Right lung (tissue), 5 donors: ENCODE data around the gene DAPK1. TPM values are rescaled to one million over a fixed set of nuclear protein-coding genes. Genes with fewer than 3 reads are reported as not detected.
"Not testable (repeated sequence)": the region's sequence is repeated elsewhere in the genome, so short reads cannot be mapped to it uniquely, and the experiment has no call there.

Experiments
- DNase-seq, 2 donors: peaks; one replicate each; pipeline ENCODE4 v3.0.0-alpha.2; 2013
- polyA plus RNA-seq, 5 donors: library from polyadenylated mRNA; unstranded; fragments of 120-200 nt; gene quantifications; one replicate each; pipeline versions ENCODE4 v1.2.1 to v1.2.3, GENCODE V29; 2013; ENCODE audit warnings: inconsistent platforms in 1 of 5, low replicate concordance in 1 of 5; ENCODE audit not compliant: insufficient read length in 5 of 5, insufficient read depth in 1 of 5

DAPK1 gene
- polyA plus RNA-seq, 5 donors: 173 to 232 (median 217) TPM

GRCh38 chr9:87540444-87541105, 42.9 kb downstream of the DAPK1 start:
- no peak for DNase-seq

- no peak for DNase-seq
Measured at GRCh38 chr9:87541663-87542062, 44.0 kb downstream of the DAPK1 start.

GRCh38 chr9:87542141-87542540, 44.5 kb downstream of the DAPK1 start:
- no peak for DNase-seq

- no peak for DNase-seq
Measured at GRCh38 chr9:87543251-87543650, 45.6 kb downstream of the DAPK1 start.

- no peak for DNase-seq
Measured at GRCh38 chr9:87545858-87546257, 48.2 kb downstream of the DAPK1 start.

GRCh38 chr9:87546704-87547103, 49.0 kb downstream of the DAPK1 start:
- DNase-seq: no peak

GRCh38 chr9:87547671-87548081, 50.0 kb downstream of the DAPK1 start:
- DNase-seq: no peak

GRCh38 chr9:87548159-87548558, 50.5 kb downstream of the DAPK1 start:
- DNase-seq: no peak

- DNase-seq: not testable (repeated sequence)
Measured at GRCh38 chr9:87549088-87549487, 51.4 kb downstream of the DAPK1 start.

GRCh38 chr9:87549791-87550190, 52.1 kb downstream of the DAPK1 start:
- DNase-seq: no peak

- no peak for DNase-seq
Measured at GRCh38 chr9:87550253-87550954, 52.7 kb downstream of the DAPK1 start.

GRCh38 chr9:87551772-87552217, 54.1 kb downstream of the DAPK1 start:
- no peak for DNase-seq

- DNase-seq: peak in 1 of 2 donors; percentile 36
Measured at GRCh38 chr9:87554171-87554910, 56.7 kb downstream of the DAPK1 start.

GRCh38 chr9:87554976-87555375, 57.3 kb downstream of the DAPK1 start:
- no peak for DNase-seq

GRCh38 chr9:87556039-87556438, 58.4 kb downstream of the DAPK1 start:
- DNase-seq: no peak

- no peak for DNase-seq
Measured at GRCh38 chr9:87556821-87557220, 59.2 kb downstream of the DAPK1 start.

GRCh38 chr9:87557996-87558395, 60.3 kb downstream of the DAPK1 start:
- DNase-seq: no peak

- no peak for DNase-seq
Measured at GRCh38 chr9:87558606-87559190, 61.0 kb downstream of the DAPK1 start.

- DNase-seq: no peak
Measured at GRCh38 chr9:87562062-87562461, 64.4 kb downstream of the DAPK1 start.

GRCh38 chr9:87562530-87563170, 65.0 kb downstream of the DAPK1 start:
- no peak for DNase-seq

- DNase-seq: no peak
Measured at GRCh38 chr9:87564111-87564510, 66.4 kb downstream of the DAPK1 start.

GRCh38 chr9:87564791-87565241, 67.1 kb downstream of the DAPK1 start:
- no peak for DNase-seq
